RPMI8226 (cell line): Measurements from ENCODE around the gene PDE9A.
A peak's percentile ranks its signal among the peaks of the same experiment; 100 is the strongest.

Source experiments
- DNase-seq: peaks from one replicate; pipeline ENCODE4 v3.0.0-alpha.2; 2015

The PDE9A gene

DNA sequence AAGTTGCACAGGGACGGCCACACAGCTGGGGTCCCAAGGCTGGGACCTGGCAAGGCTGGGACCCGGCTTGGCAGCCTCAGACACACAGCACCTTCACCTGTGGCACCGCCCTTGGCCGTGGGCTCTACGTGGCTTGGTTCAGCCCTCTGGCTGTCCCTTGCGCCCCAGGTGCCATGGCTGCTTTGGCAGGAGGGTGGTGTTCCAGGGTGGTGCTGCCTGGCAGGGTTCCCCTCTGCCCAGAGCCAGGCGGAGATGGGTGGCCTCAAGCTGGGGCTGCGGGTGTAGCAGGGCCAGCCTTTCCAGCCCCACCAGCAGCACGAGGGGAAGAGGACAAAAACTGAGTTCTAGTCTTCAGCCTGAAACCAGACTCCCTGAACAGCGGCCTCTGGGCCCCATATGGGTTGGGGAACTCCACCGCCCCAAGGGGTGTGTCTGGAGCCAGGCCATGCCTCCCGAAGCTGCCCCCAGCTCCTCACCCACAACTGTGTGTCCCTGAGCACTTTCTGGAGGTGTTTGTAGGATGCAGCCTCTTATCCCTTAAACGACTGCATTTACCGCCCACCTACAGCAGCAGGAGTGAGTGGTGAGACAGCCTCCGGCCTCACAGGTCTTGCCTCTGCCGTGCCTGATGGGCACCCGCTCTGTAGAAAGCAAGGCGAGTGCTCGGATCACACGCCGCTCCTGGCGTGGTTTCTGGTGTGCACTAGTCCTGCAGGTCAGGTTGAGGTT, 92.3 kb downstream of the PDE9A start:
- no peak for DNase-seq

DNA sequence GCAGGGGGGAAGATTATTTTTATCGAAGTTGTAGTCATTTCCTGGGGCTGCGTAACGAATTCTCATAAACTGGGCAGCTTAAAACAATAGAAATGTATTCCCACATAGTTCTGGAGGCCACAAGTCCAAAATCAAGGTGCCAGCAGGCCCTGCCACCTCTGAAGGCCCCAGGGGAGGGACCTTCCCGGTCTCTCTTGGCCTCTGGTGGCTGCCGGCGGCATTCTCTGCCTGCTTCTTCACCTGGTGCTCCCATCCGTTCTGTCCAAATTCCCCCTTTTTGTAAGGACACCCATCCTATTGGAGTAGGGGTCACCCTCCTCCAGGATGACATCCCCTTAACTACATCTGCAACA, 92.8 kb downstream of the PDE9A start:
- DNase-seq, result no peak

DNA sequence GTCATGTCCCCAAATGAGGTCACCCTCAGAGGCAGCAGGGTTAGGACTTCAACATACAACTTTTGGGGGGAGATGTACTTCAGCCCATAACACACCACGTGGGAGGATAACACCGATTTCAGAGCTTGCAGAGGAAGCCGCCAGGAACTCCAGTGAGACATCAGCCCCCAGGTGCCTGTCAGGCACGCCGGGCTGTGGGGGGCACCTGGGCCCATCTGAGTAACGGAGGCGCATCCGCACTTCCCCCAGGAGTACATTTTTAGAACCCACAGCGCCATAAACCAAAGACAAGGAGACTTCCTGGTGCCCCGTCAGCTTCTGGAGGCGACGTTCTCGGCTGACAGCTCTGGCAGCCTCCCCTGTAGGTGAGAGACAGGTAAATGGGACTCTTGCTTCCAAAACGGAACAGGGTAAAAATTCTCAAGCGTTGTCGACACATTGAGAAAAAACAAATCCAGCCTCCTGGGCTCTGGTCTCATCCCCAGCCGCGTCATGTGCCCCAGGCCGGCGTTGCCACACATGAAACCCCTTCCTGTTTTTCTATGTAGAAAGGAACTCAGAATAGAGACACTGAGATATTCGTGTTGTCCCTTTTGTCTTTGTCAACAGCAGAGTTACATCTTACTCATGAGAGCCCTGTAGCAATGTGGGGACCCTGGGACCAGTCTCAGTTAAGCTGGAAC, 93.3 kb downstream of the PDE9A start:
- no peak for DNase-seq

DNA sequence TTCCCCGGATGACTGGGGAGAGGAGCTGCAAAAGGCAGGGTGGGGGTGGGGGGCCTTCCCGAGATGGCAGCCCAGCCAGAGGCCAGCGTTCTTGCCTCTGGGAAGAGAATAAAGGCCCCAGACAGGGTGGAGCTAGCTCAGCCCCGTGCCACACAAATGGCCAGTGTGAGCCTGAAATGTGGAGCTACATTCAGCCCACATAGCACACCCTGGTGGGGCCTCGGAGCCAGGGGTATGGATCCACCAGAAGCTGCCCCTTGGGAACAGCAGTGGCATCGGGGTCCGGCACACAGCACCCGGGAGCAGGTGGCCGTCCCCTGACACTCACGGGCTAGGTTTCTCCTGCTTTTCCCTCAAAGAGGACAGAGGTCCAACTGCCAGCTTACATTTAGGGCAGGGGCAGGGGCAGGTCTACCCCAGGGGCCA, 93.9 kb downstream of the PDE9A start:
- no peak for DNase-seq

DNA sequence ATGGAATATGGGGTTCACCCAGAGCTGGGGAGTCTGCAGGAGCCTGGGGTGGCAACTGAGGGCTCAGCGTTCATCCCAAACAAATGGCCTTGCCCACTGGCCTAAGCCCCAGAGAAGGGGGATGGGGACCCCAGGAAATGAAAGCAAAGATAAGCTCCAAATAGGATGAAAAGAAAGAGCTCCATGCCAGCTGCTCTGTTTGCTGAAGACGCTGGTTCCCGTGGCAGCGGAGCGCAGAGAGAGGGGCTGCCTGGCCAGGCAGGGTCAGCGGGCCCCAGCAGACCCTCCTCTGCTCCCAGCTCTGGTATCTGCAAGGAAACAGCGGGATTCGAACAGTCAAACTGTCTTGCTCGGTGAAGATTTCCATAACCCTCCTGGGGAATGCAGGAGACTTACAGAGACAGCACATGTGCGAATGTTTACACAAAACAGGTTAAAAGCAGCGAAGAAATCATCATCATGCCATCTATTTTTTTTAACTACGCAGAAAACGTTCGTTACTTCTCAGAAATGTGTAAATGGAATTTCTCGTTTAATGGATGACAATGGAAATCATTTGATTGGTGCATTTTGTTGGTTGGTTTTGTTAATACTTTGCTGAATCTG, 94.4 kb downstream of the PDE9A start:
- DNase-seq, result no peak

DNA sequence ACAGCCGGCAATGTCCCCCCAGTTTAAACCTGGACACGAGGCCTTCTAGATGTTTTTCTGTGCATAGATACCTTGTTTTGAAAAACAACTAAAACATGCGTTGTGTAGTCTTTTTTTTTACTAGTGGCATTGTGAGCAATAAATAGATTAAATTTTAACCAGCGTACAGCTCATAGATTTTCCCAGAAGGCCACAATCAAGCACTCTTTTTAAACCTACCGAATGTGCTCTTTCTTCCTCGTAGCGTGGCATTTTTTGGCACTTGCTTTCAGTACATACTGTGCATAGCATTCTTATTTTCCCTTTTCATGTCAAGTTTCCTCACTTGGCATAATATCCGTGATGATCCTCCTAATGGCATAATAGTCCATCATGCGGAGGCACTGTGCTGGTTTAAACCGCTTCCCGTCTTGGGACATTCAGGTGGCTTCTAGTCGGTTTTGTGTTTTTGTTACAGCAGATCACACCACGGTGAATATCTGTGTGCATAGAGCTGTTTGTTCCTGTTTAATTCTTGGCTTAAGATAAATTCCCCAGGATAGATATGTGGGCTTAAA, 95.3 kb downstream of the PDE9A start:
- no peak for DNase-seq

DNA sequence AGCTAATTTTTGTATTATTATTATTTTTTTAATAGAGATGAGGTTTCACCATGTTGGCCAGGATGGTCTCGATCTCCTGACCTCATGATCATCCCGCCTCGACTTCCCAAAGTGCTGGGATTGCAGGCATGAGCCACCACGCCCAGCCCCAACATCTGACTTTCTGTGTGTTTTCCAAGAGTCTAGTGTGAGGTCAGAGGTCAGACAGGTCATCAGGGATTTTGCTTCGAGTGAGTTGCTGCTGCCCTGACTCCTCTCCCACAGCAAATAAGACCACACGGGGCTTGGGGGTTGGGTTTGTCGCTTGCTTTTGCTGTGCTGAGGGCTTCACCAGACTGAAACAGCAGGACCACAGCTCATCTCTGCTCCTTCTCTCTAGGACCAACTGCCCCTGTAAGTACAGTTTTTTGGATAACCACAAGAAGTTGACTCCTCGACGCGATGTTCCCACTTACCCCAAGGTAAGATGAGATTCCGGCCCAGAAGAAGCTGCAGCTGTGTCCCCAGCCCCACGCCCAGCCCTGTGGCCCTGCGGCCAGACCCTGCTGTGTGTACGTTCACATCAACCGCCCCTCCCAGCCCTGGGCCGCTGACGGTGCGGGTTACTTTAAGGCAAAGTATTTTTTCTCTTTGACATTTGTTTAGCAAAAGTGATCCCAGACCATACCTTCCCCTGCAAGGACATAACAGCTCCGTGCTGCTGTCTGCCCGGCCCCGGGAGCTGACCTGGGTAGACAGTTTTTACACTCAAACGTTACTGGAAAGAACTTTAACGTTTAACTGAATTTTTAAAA, 97.5 kb downstream of the PDE9A start:
- no peak for DNase-seq

DNA sequence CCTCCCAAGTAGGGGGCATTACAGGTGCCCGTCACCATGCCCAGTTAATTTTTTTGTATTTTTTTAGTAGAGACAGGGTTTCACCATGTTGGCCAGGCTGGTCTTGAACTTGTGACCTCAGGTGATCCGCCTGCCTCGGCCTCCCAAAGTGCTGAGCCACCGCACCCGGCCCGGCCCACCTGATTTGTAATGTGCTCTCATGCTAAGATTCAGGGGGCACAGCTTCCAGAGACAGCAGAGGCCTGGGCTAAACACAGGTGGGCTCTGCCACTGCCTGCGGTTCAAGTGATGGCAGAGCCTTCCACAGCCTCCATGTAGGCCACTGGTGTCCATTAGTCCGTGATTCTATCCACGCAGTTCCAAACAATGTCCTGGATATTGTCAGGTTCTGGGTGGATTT, 98.4 kb downstream of the PDE9A start:
- no peak for DNase-seq

DNA sequence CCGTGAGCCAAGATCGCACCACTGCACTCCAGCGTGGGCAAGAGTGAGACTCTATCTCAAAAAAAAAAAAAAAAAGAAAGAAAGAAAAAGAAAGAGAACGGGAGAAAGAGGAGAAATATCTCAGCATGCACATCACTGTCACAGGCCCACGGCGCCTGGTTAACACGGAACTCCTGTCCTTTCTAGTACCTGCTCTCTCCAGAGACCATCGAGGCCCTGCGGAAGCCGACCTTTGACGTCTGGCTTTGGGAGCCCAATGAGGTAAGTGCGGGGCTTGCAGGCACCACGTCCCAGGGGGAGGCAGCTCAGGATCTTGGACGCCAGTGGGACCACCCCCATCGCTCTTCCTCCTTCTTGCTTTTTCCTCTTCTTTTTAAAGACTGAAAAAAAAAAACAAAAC, 100.4 kb downstream of the PDE9A start:
- no peak for DNase-seq

DNA sequence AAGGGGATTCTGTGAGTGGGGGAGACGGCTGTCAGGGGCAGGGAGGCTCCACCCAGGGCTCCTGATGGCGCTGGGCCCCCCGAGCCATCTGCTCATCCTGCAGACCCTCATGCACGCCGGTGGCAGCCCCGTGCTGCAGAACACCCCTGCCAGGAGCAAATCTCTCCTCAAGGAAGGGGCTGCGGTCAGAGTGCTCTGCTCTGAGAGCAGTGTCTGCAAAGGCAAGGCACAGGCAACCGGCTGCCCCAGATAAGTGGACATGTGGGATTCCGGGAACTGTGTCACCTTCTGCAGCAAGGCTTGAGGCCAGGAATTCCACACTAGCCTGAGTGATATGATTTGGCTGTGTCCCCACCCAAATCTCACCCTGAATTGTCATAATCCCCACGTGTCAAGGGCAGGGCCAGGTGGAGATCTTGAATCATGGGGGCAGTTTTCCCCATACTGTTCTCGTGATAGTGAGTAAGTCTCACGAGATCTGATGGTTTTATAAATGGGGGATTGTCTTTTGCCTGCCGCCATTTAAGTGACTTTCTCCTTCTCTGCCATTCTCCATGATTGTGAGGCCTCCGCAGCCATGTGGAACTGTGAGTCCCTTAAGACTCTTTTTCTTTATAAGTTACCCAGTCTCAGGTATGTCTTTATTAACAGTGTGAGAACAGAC, 101.0 kb downstream of the PDE9A start:
- DNase-seq, result no peak

DNA sequence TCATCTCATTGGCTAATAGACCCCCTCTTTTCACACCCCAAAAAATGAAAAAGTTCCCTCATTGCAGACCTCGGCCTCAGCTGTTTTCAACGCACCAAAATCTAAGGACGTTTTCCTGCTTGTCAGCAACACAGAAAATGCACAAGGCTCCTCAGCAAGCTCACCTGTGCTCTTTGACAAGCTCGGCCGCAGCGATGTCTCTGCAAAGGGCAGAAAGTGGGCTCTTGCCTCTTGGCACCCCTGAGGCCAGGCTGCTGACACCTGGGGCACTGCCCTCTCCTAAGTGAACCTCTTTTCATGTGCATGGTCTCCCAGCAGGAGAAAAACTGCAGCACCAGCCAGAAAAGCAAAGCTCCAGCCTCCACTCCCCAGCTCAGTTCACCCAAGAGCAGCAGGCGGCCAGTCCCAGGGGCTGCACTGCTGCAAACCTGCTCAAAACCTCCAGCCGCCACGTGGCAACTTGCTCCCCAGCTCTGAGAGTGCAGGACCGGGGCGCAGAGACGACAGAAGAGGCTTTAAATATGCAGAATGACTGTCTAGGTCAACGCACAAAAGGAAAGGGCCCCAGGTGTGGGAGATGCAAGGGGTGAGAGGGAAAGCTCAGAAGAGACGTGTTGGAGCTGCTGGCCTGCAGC, 101.7 kb downstream of the PDE9A start:
- DNase-seq, result no peak

DNA sequence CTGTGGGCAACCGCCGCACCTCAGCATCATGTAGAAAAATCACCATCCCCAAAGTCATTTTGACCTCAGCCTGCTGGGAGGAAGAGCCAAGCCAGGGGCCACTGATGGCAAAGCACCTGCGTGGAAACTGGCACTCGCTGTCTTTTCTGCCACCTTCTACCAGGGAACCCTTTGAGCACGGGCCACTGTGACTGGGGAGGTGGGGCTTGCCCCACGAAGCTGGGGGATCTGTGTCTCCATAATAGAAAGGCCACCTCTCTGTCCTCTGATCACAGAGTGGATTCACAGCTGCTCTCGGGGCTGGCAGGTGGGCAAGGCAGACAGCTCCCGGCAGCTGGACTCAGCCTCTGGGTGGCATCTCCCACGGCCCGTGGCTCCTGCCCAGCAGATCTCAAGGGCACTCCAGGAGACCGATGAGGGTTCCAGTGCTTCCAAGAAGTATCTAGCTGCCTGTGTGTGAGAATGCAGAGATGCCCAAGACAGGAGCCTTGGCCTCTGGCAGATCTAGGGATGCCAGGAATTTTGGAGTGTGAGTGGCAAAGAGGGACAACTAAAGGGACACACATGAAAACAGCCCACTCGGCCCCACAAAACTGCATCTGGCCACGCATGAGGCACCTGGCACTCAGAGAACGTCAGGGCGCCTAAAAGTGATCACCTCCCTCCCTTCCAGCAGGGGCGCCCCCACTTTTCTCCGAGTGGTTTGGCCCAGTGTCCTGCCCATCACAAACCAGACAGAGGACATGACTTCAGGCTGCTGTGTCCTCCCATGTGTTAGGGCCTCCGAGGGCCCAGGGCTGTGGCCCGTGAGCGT, 102.6 kb downstream of the PDE9A start:
- peak; percentile 35 for DNase-seq

DNA sequence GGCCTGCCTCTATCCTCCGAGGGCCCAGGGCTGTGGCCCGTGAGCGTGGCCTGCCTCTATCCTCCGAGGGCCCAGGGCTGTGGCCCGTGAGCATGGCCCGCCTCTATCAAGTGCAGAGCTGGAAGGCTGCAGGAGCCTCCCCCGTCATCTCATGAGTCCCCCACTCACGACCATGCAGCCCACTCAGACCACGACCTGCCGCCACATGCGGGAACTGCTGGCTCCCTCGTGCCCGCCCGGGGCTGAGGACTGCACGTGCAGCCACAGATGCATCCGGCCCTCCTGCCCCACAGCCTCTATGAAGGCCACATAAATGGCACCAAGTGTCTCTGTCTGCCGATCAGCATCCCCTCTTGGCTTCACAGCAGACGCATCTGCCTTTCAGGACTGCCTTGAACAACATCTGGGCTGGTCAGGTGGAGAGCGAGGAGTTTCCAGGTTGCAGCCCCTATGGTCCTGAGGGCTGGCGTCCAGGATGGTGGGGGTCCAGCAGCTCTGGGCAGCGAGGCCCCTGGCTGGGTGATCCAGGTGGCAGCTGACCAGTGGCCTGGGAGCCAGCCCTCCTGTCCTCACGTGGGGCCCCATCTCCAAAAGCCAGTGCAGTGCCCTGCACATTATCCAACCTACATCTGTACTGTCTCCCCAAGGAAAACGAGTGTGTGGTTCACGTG, 103.3 kb downstream of the PDE9A start:
- DNase-seq, result no peak

DNA sequence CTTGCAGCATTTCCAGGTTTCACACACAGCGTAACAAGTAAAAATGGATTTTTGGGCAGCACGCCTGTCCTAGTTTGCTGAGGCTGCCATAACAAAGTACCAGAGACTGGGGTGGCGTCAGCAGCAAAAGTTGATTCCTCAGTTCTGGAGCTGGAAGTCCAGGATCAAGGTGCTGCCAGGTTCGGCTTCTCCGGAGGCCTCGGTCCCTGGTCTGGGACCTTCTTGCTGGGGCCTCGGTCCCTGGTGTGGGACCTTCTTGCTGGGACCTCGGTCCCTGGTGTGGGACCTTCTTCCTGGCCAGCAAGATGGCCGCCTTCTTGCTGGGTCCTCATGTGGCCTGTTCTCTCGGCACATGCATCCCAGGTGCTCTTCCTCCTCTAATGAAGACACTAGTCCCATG, 104.0 kb downstream of the PDE9A start:
- DNase-seq, result no peak

DNA sequence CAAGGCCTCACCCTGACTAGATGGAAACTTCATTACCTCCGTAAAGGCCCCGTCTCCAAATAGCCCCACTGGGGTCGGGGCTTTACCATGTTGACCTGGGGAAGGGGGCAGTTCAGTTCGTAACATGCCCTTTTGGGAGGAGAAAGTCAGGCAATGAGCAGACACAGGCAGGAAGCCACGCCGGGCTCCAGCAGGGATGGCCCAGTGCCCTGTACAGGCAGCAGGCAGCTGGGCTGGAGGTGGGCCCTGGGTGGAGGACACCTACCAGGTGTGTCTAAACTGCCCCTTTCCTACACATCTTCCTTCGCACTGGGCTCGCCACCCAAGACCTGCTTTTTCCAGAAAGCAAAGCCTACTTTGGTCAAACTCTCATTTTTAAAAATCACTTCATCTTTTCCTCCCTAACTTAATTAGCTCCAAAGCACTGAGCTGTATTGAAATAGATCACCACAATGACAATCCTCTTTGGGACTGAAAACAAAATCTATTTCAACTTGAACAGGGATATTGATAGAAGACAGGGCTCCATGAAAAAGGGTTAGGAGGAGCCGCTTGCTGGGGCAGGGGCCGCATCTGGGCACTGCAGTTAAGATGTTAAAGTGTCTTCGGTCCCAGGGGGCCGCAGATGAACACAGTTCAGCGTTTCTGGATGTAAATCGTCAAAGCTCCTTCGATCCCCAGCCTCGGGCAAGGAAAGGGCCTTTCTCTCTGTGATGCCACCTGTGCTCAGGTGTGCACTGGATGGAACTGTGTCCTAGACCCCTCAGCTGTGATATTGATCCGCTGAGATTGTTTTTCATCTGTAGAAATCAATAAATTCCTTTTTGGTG, 104.6 kb downstream of the PDE9A start:
- no peak for DNase-seq

DNA sequence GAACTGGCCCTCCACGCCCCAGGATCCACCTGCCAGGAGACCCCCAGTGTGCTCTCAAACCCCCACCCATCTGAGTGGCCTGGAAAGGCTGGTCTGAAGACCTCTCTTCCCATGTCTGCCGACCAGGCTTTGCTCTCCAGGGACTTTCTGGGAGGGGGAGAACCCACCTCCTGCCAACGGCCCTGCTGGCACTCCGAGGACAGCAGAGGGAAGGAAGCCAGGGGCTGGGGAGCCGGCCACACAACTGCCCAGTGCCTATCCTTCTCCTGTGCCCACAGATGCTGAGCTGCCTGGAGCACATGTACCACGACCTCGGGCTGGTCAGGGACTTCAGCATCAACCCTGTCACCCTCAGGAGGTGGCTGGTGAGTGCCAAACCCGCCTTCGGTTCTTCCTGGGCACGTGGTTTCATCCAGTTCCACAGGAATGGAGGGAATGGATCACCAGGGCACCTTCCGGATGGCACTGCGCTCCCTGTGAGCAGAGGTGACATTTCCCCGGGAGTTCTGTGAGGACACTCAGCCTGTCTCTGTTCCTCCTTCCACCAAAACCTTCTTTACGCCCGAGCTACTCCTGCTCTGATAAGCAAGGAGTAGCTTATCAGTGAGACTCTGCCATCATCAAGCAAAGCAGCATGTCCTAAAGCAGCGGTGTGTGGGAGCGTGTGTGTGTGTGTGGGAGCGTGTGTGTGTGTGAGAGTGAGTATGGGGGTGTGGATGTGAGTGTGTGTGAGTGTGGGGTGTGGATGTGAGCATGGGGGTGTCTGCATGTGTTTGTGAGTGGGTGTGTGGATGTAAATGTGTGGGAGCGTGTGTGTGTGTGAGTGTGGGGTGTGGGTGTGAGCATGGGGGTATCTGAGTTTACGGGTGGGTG, 105.5 kb downstream of the PDE9A start:
- DNase-seq, result no peak

DNA sequence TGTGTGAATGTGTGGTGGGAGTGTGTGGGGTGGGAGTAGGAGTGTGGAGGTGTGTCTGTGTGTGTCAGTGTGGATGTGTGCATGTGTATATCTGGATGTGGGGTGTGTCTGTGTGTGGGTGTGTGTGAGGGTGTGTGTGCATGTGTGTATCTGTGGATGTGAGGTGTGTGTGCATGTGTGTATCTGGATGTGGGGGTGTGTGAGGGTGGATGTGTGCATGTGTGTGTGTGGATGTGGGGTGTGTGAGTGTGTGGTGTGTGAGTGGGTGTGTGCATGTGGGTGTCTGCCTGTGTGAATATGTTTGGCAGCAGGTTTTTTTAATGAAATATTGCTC, 106.1 kb downstream of the PDE9A start:
- no peak for DNase-seq

DNA sequence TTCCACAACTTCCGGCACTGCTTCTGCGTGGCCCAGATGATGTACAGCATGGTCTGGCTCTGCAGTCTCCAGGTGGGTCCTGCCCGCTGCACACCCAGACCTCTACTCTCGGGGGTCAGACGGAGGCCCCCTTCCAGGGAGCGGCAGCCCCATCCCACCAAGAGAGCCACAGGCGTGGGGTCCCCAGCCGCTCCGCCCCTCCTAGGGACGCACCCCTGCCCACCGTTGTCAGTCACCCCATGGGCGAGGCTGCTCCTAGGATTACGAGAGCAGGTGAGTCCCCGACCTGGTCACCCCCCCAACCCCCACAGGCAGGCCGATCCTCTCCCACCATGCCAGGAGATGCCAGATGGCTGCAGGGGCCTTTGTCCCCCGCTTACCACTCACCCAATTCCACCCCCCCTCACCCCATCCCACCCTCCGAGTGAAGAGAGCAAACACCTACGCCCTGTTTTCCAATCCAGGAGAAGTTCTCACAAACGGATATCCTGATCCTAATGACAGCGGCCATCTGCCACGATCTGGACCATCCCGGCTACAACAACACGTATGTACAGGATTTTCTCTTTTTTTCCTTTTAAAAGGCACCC, 107.0 kb downstream of the PDE9A start:
- DNase-seq, result no peak
